Type B pancreatic cell (in vitro differentiated cells): Measurements from ENCODE around the gene HBEGF. TPM values are rescaled to one million over a fixed set of nuclear protein-coding genes. Genes with fewer than 3 reads are reported as not detected.
A peak's percentile ranks its signal among the peaks of the same experiment; 100 is the strongest.

Source experiments
- DNase-seq: peaks from one replicate; pipeline ENCODE4 v3.0.0; 2021; ENCODE audit warnings: mixed read lengths; ENCODE audit not compliant: unreplicated experiment; ENCODE audit errors: extremely low spot score
- H3K27ac Mint-ChIP-seq: 2 replicates; pipeline ENCODE4 v1.8.0; 2021; ENCODE audit warnings: mild to moderate bottlenecking, mixed read lengths
- H3K27me3 Mint-ChIP-seq: 2 replicates; pipeline ENCODE4 v1.8.0; 2021; ENCODE audit warnings: mixed read lengths
- H3K36me3 Mint-ChIP-seq: 2 replicates; pipeline ENCODE4 v1.8.0; 2021; ENCODE audit warnings: mixed read lengths
- H3K4me1 Mint-ChIP-seq: one replicate; pipeline ENCODE4 v1.8.0; 2021; ENCODE audit warnings: mixed read lengths; ENCODE audit not compliant: unreplicated experiment
- H3K4me3 Mint-ChIP-seq: 2 replicates; pipeline ENCODE4 v1.8.0; 2021; ENCODE audit warnings: mild to moderate bottlenecking, mixed read lengths
- H3K9me3 Mint-ChIP-seq: 2 replicates; pipeline ENCODE4 v1.8.0; 2021; ENCODE audit warnings: mixed read lengths
- CTCF ChIP-seq: fragments of 200-600 bp; sonication (generic); conservative IDR thresholded peaks from 2 replicates; pipeline ENCODE4 v1.5.0; 2021; ENCODE audit warnings: antibody characterized with exemption, mild to moderate bottlenecking
- total RNA-seq: library from RNA; stranded (reverse); gene quantifications from 2 replicates; pipeline ENCODE4 v1.2.1, GENCODE V29; 2021; ENCODE audit warnings: low replicate concordance

HBEGF gene
- total RNA-seq, 1 donor from 2014 or later = 4.7 TPM

GRCh38 chr5:140364472-140364765 lies 18.0 kb upstream of the HBEGF start:
- H3K4me1 Mint-ChIP-seq = no peaks in the 10 kb centered on the region
- H3K27me3 Mint-ChIP-seq = peaks cover 3% of the 10 kb centered on the region
- no peaks in the 10 kb centered on the region for H3K36me3 Mint-ChIP-seq
- no peak for TF ChIP-seq CTCF
- H3K4me3 Mint-ChIP-seq = no peak overlapping the region
- no peak overlapping the region for H3K27ac Mint-ChIP-seq
- no peak for DNase-seq
- no peaks in the 10 kb centered on the region for H3K9me3 Mint-ChIP-seq

DNA sequence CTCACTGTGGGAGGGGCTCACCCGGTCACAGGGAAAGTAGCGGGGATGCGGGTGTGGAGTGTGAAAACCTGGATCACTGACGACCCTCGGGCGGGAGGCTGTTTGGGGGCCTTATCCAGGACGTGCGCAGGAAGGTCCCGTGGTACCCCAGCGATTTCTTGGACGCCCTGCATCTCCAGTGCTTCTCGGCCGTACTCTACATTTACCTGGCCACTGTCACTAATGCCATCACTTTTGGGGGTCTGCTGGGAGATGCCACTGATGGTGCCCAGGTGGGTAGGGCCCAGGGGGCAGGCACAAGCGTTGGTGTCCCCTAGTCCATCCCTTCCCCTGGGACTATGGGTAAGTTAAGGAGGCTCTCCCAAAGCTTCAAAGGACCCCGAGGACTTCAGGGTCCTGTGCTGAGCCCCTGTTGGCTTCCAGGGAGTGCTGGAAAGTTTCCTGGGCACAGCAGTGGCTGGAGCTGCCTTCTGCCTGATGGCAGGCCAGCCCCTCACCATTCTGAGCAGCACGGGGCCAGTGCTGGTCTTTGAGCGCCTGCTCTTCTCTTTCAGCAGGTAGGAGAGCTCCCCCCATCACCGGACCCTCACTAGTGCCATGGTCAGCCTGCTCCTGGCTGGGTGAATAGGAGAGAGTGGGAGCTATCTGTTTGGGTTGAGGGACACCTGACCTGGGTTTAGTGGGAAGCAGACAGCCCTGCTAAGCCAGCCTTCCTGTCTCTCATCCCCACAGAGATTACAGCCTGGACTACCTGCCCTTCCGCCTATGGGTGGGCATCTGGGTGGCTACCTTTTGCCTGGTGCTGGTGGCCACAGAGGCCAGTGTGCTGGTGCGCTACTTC lies 17.4 kb upstream of the HBEGF start:
- H3K4me1 Mint-ChIP-seq = peaks cover under 1% of the 10 kb centered on the region
- DNase-seq = no peak
- no peaks in the 10 kb centered on the region for H3K9me3 Mint-ChIP-seq
- no peaks in the 10 kb centered on the region for H3K36me3 Mint-ChIP-seq
- peaks cover 3% of the 10 kb centered on the region for H3K27me3 Mint-ChIP-seq
- TF ChIP-seq CTCF = no peak
- peak overlapping the region; percentile 85 for H3K4me3 Mint-ChIP-seq
- no peak overlapping the region for H3K27ac Mint-ChIP-seq

DNA sequence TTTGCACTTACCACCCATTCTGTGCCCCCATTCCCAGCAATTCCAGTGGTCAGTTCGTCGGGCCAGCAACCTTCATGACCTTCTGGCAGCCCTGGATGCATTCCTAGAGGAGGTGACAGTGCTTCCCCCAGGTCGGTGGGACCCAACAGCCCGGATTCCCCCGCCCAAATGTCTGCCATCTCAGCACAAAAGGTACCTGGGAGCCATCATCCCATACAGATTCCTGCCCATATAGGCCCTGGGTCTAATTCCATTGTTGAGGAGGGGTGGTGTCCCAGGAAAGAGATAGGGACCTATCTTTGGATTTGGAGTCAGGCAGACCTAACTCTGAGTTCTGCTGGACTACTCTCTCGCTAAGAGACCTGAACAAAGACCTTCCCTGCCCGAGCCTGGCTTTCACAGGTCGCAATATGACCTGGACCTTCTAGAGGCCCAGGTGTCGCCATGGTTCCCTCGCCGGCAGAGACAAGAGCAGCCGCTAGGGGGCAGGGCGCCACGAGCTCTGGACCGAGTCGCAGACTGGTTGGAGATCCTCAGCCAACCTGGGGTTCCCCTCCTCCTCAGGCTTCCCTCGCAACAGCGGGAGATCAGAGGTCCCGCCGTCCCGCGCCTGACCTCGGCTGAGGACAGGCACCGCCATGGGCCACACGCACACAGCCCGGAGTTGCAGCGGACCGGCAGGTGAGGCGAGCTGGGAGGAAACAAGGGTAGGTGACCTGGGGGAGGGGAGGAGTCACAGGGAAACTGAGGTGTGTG lies 16.6 kb upstream of the HBEGF start:
- peaks cover 5% of the 10 kb centered on the region for H3K4me1 Mint-ChIP-seq
- peaks cover 7% of the 10 kb centered on the region for H3K27me3 Mint-ChIP-seq
- peak; percentile 97 for TF ChIP-seq CTCF
- DNase-seq = peak; percentile 86
- H3K9me3 Mint-ChIP-seq = no peaks in the 10 kb centered on the region
- no peaks in the 10 kb centered on the region for H3K36me3 Mint-ChIP-seq
- H3K27ac Mint-ChIP-seq = no peak overlapping the region
- H3K4me3 Mint-ChIP-seq = peak overlapping the region; percentile 85

GRCh38 chr5:140362311-140362710 lies 15.9 kb upstream of the HBEGF start:
- H3K36me3 Mint-ChIP-seq = no peaks in the 10 kb centered on the region
- peaks cover 10% of the 10 kb centered on the region for H3K27me3 Mint-ChIP-seq
- H3K4me3 Mint-ChIP-seq = no peak overlapping the region
- TF ChIP-seq CTCF = no peak
- H3K9me3 Mint-ChIP-seq = no peaks in the 10 kb centered on the region
- H3K4me1 Mint-ChIP-seq = peaks cover 10% of the 10 kb centered on the region
- no peak overlapping the region for H3K27ac Mint-ChIP-seq
- no peak for DNase-seq

DNA sequence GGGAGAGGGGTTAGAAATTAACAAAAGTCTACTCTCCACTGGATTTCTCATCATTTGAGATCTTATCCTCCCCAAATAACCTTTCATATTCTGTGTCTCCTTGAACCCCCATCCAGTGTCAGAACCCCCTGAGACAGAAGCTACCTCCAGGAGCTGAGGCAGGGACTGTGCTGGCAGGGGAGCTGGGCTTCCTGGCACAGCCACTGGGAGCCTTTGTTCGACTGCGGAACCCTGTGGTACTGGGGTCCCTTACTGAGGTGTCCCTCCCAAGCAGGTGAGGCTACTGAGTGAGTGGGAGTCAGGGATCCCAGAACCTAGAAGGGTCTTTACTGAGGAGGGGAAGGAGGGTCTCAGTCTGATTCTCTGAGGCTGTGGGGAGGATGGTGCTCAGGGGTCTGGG lies 15.5 kb upstream of the HBEGF start:
- Mint-ChIP-seq H3K4me3 (no peak overlapping the region), H3K36me3 (no peaks in the 10 kb centered on the region), H3K27ac (no peak overlapping the region), H3K27me3 (peaks cover 10% of the 10 kb centered on the region), H3K9me3 (no peaks in the 10 kb centered on the region), H3K4me1 (peaks cover 10% of the 10 kb centered on the region)
- no peak for DNase-seq
- no peak for TF ChIP-seq CTCF
